GM12892 (cell line): ENCODE measurements around the gene TMEM208.

Source experiments
- POLR2A ChIP-seq: IDR thresholded peaks from 2 replicates; pipeline ENCODE4 v1.6.1; 2011; ENCODE audit warnings: low read depth, low read length, control low read depth
- POLR2AphosphoS5 ChIP-seq: IDR thresholded peaks from 2 replicates; pipeline ENCODE4 v1.6.1; 2011; ENCODE audit warnings: low read depth, low read length, control low read depth
- TAF1 ChIP-seq: IDR thresholded peaks from 2 replicates; pipeline ENCODE4 v1.6.1; 2011; ENCODE audit warnings: low read depth, mild to moderate bottlenecking, control low read depth, low read length, borderline replicate concordance

DNA sequence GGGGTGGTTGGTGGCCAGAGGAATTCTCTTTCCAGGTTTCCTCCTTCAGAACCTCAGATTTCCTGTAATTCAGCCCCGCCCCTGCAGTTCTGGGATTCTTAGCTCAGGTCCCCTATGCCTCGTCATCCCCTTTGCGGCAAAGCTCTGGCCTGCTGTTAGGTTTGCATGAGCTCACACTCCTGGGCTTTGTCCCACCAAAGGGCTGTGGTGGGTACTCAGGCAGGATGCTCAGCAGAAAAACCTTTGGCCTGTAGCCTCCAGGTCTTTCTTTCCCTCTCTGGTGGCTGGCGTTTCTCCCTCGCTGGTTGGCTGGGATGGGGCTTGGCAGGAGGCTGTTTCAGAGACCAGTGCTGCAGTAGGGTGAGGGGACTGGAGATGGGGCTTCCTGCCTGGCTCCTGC, 42.8 kb downstream of the TMEM208 start:
- TF ChIP-seq POLR2A = no peak
- TF ChIP-seq TAF1 = no peak
- no peak for TF ChIP-seq POLR2AphosphoS5
